NCI-H187 treated with DMSO at 0.1 percent for 48 hours (cell line): ENCODE results near the gene RRP9.

Source experiments
- DNase-seq: peaks from one replicate; lab custom pipeline; 2025; lab: John Stamatoyannopoulos, UW

RRP9 gene

DNA sequence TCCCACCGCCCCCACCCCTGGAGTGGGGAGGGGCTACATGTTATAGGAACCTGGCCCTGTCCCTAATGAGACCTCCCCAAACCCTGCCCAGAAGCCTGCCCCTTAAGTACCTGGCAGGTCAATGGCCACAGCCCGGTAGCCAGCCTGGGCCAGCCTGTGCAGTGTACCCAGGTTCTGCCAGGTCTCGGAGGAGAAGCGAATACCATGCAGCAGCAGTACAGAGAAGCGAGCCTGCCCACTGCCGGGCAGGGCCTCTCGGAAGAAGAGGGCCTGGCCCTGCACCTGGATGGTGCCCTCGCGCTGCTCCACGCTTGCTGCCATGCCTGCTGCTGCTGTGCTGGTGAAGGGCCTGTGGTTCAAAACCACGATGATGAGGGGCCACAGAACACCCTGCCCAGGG lies 29.6 kb upstream of the RRP9 start:
- no peak for DNase-seq

DNA sequence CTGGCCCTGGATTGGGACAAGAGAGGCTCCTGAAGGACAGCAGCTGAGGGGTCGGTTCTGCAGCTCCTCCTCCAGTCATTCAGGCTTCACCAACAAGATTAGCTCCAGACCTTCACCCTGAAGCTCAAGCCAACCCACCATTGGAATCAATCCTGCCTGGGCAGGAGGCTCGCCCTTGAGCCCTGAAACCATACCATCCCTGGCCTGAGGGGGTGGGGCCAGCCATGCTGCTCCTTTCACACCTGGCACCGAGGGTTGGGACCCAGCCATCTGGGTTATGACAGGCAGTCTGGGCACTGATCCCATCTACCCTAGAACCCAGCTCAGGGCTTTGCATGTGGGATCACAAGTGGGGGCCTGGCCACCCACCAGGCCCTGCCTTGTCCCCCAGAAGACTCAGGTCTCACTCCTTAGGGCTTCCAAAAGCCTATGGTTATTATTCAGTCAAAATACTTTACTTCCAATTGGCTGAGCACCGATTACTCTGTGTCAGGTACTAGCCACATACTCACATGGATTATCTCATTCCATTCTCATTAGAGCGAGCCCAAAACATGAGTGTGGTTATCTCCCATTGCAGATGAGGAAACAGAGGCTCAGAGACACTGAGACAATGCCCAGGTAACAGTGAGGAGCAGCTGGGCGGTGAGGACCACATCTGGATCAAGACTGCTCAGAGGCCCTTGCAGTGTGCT lies 29.0 kb upstream of the RRP9 start:
- no peak for DNase-seq

DNA sequence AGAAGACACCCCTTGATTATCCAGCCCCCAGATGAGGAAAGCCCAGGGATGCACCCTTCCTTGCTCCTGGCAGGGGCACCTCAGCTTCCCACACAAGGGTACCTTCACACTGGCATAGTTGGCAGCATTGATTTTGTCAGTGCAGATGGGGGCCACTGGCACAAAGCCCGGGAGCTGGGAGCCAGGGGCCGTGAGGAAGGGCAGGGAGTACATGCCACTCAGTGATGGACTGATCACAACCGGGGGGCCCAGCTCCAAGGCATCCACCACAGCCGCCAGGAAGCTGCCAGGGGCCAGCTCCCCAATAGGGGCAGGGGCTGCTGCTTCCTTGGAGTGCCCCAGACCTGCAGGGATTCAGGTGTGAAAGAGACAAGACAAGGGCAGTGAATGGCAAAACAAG lies 28.1 kb upstream of the RRP9 start:
- DNase-seq, result no peak

DNA sequence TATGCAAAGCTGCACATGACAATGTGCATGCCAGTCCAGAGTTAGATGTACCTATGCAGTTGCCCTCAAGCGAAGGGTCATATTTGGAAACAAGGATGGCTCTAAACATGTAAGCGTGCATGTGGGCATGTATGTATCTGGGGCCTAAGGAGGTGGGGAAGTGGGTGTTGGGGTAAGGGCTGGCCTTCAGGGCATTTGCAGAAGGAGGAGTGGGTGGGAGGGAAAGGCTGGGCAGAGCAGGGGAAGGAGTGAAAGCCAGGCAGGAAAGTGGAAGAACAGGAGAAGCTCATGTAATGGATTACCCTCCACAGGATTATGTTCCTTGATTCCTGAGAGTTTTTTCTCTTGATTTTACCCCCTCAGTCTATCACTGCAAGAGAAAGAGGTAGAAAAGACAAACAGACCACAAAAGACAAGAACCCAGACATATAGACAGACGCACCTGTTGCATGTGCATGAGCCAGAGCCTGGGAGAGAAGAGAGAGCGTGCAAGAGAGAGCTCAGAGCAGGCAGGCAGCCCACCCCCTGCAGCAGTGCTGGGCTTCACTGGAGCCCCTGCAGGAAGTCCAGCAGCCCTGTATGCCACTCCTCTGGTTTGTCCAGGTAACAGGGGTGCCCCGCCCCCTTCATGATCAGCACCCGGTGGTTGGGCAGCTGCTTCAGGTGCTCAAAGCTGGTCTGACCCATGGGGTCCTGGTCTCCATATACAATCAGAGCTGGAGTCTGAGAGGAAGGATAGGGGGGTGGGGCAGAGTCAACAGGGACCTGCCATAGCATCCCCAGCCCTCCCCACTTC lies 27.4 kb upstream of the RRP9 start:
- no peak for DNase-seq

DNA sequence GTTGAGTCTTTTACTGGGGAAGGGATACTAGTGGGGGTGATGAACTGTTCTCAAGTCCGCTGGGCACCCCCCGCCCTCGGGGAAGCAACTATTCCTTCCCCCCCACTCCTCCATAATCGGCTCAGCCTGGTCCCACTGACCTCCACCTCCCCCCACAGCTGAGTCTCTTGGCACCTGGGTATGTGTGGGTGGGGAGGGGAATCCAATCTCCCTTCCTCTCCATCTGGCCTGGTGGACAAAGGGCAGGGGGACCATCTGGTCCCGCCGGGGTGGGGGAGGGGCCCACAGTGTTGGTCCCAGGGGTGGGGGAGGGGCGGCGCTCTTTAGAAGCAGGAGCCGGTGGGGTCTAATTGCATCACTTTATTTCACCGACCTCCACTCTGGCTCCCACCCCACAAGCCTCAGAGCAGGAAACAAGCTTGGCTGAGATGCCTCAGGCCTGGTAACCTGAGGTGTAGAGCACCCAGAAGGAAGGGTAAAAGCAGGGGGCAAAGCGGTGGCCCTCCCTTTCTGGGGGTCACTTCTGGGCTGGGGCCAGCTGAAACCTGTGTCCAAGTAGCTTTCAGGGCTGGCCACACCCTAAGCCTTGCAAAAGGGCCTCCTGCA lies 26.6 kb upstream of the RRP9 start:
- no peak for DNase-seq

DNA sequence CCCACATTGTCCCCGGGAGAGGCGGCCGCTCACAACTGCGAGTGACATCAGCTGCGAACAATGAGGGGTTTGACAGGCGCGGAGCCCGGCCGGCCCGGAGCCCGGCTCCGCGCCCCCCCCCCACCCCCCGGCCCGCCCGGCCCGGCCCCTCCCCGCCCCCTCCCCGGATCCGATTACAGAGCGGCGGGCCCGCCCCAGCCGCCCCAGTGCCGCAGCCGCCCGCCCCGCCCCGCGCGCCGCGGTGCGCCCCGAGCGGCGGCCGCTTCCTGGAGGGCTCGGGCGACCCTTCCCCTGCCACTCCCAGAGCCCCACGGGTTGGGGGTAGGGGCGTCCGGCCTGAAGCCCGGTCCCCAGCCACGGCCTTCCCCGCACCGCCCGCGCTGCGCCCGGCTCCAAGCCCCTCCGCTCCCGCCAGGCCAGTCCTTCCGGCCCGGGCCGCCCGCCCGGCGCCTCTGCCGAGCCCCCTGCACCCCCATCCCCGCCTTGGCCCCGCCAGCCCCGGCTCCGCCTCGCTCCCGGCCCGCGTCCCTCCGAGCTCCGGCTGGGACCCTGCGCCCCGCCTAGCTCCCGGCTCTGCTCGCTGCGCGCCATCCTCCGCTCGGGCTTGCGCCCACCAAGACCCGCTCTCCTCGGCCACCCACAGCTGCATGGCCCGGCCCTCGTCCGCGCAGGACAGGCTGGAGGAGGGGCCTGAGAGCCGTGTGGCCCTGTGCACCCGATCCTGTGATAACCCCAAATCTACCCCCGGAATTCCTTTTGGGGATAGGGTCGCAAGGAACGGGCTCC lies 25.9 kb upstream of the RRP9 start, which contains the start of gene PCBP4:
Gene PCBP4 (minus strand): TSS at position 71 of the 786 bp plus-strand sequence. CDS start 6,214 bp downstream, outside the sequence.
- no peak for DNase-seq

DNA sequence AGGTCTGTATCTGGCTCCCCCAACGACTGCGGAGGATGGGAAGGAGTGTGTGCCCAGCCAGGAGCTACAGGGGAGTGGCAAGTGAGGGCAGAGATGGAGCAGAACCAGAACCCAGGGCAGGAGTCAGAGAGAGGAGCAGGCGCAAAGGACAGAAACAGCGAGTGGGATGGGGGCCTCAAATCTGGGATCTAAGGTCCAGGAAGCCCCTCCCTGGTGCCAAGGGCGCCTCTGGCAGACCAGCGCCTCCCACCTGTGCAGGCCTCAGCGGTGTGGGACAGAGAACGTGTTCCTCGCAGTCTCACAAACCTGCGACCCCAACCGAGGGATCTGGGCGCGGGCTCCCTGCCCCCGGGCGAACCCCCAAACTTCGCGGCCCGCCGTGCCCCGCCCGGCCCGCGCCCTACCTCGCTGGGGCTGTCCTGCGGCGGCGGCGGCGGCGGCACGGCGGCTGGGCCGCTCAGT lies 25.2 kb upstream of the RRP9 start:
- DNase-seq, result no peak

GRCh38 chr3:51966486-51966885 lies 24.8 kb upstream of the RRP9 start:
- no peak for DNase-seq

DNA sequence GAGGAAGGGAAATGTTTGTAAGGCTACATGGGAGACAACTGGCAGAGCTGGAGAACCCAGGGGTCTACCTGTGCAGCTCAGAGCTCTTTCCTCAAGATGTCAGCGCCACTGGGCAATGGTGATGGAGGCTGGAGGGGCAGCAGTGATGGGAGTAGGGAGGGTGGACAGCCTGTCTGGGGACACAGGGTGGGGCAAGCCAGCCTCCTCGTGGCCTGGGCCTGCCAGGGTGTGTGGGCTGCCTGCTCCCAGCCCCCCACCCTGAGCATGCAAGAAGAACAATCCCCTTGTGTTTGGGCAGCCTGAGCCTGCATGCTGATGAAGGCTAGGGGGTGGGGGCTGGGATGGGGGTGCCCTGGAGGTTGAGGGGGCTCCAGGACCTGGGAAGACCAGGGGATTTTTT lies 24.3 kb upstream of the RRP9 start:
- no peak for DNase-seq

- DNase-seq, result no peak
Measured at GRCh38 chr3:51964521-51964920, 22.8 kb upstream of the RRP9 start.

DNA sequence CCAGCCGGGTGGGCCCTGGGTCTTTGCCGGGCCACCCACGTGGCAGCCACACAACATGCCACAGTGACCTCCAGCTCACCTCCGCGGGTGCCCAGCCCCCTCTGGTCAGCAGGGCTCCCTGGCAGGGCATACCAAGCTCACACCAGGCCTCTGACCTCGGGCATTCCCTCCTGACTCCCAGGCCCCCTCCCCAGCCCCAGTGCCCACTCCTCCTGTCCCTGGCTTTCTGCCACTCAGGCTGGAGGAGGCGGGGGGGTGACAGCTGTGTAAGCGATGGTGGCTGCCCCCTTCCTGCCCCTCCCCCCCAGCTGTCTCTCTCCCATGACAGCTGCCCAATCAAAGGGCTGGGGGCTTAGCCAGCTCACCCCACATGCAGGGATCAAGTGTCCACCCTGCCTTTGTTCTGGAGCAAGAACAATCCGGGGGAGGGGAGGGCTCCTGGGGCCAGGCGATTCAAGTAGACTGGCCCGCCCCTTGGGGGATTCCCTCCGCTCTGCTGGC lies 22.3 kb upstream of the RRP9 start:
- DNase-seq, result no peak

DNA sequence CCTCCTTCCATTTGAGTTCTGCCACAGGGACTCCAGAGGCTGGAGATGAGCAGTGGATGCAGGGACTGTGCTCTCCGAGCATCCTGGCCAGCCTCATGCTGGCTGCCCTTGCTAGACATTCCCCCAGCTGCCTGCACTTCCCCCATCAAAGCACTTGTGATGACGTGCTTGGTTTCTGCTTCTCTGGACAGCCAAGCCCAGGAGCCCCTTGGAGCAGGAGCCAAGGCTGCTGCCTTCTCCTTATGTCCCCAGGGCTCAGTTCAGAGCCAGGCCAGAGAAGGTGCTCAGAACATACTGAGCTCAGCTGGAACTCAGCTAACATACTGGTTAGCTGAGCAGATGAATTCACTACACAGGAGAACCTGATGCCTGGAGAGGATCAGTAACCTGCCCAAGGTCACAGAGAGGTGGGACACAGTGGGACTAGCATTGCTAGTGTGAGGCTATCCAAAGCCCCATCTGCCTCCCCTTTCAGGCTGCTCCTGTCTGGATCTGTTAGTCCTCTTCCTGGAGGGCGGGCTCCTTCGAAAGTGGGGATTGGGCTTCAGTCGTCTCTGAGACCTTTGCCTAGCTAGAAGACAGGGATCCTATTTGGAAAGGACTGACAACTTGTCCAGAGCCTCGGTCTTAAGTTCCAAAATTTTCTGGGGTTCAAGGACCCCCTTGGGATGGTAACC lies 21.3 kb upstream of the RRP9 start:
- no peak for DNase-seq

GRCh38 chr3:51961602-51962569 lies 20.2 kb upstream of the RRP9 start:
- no peak for DNase-seq

GRCh38 chr3:51961011-51961410 lies 19.3 kb upstream of the RRP9 start:
- no peak for DNase-seq

DNA sequence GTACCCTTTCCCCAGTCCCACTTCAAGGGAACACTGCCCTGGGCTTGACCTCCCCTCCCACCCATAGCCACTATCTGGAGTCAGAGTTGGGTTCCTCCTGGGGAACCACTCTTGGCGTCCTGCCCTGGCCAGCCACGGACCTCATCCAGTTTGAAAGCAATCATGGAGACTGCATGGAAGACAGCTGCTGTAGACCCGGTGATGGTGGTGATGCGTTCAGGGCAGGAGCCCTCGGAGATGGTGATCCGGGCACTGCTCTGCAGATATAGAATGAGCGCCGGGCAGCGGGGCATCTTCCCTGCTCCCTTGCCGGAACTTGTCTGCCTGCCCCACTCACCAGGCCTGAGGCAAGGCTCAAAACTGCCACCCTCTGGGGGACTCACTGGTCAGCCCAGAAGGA lies 18.7 kb upstream of the RRP9 start:
- DNase-seq, result no peak

GRCh38 chr3:51959651-51960050 lies 17.9 kb upstream of the RRP9 start:
- no peak for DNase-seq

DNA sequence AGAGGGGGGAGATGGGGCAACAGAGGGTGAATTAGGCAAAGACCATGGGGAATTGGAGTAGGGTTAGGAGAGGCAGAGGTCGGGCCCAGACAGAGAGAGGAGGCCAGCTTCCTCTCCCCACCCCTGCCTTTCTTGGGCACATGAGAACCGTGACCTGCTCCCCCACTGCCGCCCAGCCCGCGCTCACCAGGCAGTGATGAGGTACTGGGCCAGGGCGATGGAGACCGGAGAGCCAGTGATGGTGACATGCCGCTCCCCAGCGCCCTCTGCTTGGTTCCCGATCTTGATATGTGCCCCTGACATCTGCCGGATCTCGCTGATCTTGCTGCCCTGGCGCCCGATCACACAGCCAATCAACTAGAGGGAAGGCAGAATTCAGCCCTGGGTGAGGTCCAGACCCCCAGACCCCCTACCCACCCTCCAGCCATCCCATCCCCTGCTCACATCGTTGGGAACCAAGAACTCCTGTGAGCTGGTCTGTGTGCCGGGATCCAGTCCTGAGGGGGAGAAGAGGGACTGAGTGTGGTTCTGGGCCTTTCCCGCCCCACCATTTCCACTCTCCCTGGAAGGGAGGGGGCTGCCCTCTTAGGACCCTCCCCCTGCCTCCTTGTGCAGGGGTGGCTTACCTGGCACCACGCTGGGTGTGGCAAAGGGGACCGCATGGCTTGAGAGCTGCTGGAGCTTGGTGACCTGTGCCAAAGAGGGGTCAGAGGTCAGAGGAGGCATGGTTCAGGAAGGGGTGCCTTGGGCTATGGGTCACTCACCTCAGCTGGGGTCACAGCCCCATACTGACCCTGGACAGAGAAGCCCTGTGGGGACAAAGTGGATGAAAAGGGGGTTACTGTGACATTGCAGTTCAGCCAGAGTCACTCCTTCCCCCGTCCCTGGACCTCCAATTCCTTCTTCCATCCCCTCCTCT lies 17.2 kb upstream of the RRP9 start:
- DNase-seq, result no peak

DNA sequence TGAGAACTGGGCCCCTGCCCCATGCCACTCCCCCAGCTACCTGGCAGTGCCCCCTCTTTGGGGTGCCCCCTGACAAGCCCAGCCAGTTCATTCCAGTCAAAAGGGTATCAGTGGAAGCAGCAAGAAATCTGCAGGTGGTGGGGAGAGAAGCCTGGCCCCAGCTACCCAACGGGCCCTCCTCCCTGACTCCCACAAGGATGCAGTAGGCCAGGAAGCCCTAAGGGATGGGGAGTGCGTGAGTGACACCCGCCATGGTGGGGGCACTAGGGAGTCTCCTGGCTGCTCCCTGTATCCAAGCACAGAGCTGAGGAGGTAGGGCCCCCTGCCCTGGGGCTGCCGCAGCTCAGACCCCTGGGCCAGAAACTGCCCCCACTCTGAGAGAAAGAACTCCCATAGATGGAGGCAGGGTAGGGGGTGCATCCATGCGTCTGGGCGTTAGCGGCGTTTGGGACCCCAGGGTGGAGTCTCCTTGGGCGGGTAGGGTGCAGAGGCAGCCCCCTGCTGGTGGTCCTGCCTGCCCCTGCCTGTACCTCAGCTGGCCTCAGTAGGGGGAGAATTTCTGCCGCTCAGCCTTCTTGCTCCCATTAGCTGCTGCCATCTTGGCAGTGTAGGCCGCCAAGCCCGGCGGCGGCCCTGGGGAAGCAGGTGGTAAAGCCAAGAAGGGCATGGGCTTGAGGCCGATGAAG lies 16.0 kb upstream of the RRP9 start:
- DNase-seq, result no peak
